DND-41 (cell line): ENCODE data around the gene NPY4R.

Experiments used
- EZH2 ChIP-seq: IDR thresholded peaks from 3 replicates; pipeline ENCODE4 v1.6.1; 2012; ENCODE audit warnings: borderline replicate concordance, low read depth, mild to moderate bottlenecking, moderate library complexity, low read length, inconsistent platforms; ENCODE audit not compliant: severe bottlenecking
- TF ChIP-seq, protein P1 (sequence below): IDR thresholded peaks from 2 replicates; pipeline ENCODE4 v1.5.1; 2012; ENCODE audit warnings: borderline replicate concordance, low read length, moderate library complexity, mild to moderate bottlenecking; ENCODE audit not compliant: poor library complexity, severe bottlenecking; ENCODE audit errors: extremely low read depth

DNA sequence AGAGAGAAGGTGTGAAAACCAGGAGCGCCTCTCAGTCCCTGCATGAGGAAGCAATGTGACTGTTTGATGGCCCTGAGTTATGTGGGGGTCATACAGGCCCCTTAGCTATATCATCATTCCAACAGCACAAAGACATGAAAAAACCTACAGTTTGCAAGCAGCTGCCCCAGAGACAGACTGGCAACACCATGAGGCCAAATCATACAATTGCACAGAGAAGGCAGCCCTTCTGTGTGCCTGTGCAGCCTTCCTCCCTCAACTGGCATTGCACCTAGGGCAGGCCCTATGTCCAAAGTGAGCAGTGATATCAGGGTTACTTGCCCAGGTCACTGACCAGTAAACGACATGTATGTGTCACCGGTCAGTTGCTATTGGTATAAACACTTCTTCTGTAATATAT, 49.1 kb upstream of the NPY4R start:
- TF ChIP-seq, protein P1, sequence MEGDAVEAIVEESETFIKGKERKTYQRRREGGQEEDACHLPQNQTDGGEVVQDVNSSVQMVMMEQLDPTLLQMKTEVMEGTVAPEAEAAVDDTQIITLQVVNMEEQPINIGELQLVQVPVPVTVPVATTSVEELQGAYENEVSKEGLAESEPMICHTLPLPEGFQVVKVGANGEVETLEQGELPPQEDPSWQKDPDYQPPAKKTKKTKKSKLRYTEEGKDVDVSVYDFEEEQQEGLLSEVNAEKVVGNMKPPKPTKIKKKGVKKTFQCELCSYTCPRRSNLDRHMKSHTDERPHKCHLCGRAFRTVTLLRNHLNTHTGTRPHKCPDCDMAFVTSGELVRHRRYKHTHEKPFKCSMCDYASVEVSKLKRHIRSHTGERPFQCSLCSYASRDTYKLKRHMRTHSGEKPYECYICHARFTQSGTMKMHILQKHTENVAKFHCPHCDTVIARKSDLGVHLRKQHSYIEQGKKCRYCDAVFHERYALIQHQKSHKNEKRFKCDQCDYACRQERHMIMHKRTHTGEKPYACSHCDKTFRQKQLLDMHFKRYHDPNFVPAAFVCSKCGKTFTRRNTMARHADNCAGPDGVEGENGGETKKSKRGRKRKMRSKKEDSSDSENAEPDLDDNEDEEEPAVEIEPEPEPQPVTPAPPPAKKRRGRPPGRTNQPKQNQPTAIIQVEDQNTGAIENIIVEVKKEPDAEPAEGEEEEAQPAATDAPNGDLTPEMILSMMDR: no peak
- no peak for TF ChIP-seq EZH2
